SU-DHL-6 (cell line): ENCODE data around the gene SOX10.

ENCODE experiments used
- EZH2phosphoT487 ChIP-seq: fragments of 200-600 bp; sonication (generic), shearing (Covaris generic); conservative IDR thresholded peaks from 2 replicates; pipeline ENCODE4 v1.6.1; 2018; ENCODE audit warnings: mild to moderate bottlenecking, antibody characterized with exemption, low read length, moderate library complexity, mixed read lengths
- TF ChIP-seq, protein P1 (sequence below): fragments of 200-600 bp; sonication (generic); IDR thresholded peaks from one replicate; pipeline ENCODE4 v1.5.1; 2017; ENCODE audit warnings: antibody characterized with exemption, mild to moderate bottlenecking, low read length, moderate library complexity; ENCODE audit not compliant: insufficient read depth, poor library complexity, severe bottlenecking

DNA sequence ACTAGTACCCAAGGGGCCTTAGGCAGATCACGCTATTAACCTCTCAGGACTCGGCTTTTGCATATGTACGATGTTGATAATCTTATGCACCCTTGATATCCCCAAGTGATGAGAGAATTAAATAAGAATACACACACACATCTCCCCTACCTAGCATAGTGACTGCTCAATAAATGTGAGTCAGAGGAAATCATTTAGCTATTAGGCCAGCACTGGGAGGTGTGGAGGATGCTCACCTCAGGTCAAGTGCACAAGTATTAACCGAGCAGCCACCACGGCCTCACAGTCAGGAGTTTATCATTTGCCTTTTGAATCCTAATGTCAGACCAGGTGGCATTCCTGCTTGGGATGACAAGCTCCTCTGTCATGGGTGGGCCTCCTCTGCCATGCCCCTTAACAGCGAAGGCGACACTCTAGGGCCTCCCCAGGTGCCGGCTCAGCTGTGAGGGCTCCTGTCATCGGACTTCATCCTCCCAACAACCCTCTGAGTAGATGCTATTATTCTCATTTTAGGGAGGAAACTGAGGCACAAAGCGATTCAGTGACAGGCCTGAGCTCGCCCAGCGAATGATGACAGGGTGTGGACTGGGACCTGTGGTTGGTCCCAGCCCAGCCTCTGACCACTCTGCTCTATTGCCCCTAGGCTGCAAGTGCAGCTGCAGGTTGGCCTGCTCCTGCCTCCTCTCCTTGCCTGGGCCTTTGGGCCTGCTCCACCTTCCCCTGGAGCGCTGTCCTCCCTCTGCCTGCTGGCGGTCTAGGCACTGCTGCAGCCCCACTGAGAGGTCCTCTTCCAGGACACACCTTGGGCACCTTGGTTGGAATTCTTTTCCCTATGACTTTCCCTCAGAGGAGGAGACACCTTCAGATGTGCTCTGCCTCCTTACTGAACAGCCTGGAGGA is 5.0 kb upstream of the SOX10 start:
- TF ChIP-seq, protein P1, sequence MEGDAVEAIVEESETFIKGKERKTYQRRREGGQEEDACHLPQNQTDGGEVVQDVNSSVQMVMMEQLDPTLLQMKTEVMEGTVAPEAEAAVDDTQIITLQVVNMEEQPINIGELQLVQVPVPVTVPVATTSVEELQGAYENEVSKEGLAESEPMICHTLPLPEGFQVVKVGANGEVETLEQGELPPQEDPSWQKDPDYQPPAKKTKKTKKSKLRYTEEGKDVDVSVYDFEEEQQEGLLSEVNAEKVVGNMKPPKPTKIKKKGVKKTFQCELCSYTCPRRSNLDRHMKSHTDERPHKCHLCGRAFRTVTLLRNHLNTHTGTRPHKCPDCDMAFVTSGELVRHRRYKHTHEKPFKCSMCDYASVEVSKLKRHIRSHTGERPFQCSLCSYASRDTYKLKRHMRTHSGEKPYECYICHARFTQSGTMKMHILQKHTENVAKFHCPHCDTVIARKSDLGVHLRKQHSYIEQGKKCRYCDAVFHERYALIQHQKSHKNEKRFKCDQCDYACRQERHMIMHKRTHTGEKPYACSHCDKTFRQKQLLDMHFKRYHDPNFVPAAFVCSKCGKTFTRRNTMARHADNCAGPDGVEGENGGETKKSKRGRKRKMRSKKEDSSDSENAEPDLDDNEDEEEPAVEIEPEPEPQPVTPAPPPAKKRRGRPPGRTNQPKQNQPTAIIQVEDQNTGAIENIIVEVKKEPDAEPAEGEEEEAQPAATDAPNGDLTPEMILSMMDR = no peak
- no peak for TF ChIP-seq EZH2phosphoT487
